SW 1271 (cell line): ENCODE measurements around the gene FOXP4.
A peak's percentile ranks its signal among the peaks of the same experiment; 100 is the strongest.

Experiments
- DNase-seq, 2 experiments: peaks; one replicate each; lab custom pipeline; 2025; lab: John Stamatoyannopoulos, UW

Gene FOXP4

DNA sequence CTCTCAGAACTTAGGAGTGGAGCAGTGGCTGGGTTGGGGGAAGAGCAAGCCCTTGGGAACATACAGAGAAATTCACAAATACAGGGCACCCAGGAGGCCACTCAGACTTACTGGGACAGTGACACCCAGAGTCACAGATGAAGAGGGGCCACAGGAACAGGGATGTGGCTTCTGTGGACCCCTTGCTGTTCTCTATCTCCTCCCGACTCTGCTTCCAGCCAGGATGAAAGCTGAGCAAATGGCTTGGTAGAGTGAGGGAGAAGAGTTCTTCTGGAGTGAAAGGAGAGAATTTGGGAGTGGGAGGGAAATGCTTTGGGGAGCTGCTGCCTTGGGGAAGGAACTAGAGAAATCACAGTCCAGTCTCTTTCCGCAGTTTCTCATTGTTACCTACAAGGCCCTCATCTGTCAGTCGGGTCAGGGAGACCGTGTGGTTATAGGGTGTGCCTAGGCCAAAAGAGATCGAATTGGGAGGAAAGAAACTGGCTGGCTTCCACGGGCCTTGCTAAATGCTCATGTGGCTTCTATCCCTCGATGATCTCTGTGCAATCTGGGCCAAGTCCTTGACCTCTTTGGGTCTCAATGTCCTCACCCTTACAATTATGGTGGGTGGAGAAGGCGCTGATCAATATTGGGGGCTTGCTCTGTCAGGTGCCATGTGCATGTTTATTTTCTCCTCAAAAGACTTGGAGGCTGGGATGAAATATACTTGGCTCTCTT, 17.0 kb downstream of the FOXP4 start:
- no peak for DNase-seq

DNA sequence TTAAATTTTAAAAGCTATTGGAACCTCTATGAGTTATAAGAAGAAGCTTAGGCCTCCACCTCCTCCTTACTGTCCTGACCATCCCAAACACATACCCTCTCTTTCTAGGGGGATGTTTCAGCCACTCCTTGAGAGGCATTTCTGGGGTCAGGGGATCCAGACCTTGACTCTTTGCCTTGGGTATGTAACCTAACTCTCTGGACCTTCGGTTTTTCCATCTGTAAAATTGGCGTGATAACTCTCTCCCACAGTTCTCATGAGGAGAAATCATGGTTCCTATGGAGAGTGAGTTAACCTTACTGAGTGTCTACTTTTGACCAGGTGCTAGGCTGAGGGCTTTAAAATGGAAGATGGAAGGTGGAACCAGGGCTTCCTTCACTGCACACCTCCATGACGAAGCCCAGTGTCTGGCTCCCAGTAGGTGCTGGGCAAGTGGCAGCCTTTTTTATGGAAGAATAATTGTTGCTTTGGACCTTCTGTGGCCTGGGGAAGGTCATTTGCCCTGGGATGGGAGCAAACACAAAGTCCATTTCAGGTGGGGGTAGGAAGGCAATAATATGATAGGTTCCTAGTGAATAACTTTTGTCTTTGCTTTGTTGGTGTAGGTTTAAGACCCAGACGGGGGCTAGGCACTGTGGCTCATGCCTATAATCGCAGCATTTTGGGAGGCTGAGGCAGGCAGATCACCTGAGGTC, 18.4 kb downstream of the FOXP4 start:
- DNase-seq = no peak

DNA sequence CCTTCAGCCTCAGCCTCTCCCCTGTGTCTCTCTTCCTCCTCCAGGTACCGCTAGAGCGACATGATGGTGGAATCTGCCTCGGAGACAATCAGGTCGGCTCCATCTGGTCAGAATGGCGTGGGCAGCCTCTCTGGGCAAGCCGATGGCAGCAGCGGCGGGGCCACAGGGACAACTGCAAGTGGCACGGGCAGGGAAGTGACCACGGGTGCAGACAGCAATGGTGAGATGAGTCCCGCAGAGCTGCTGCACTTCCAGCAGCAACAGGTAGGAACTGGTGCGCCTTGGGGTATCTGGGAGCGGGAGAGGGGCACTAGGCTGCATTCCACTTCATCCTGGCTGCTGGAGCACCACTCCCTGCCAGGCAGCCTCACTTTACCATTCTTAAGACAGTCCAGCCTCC, 19.5 kb downstream of the FOXP4 start:
- DNase-seq = no peak

DNA sequence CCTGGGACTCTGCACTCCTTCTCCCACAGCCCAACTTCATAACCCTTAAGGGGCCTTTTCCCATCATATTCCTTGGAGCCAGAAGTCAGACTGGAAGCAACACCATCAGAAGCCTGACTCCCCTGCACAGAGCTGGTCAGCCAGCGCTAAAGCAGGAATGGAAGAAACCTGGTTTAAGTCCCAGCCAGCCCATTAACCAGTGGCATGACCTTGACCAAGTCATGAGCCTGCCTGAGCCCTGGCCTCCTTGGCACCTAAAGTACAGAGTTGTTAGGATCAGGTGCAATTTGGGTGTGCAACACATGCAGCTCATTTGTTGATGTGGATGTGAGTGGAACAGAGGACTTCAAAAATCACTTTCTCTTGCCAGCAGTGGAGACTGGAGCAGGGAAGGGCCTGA, 20.8 kb downstream of the FOXP4 start:
- no peak for DNase-seq

DNA sequence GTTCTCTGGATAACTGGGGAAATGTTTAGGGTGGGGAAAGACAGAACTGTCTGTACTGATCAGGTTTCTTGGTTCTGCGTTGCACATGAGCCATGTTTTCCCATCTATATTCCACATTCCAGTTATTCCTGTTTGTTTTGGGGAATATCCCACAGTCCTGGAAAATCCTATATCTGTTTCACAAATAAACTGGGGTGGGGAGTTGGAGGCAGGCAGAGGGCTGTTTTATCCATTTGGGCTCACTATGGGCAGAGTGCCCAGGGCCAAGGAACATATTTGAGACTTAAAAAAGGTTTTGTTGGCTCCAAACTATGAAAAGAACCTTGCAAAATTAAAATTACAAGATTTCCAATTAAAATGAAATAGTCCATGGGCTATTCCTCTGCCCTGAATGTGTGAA, 21.5 kb downstream of the FOXP4 start:
- DNase-seq = no peak

DNA sequence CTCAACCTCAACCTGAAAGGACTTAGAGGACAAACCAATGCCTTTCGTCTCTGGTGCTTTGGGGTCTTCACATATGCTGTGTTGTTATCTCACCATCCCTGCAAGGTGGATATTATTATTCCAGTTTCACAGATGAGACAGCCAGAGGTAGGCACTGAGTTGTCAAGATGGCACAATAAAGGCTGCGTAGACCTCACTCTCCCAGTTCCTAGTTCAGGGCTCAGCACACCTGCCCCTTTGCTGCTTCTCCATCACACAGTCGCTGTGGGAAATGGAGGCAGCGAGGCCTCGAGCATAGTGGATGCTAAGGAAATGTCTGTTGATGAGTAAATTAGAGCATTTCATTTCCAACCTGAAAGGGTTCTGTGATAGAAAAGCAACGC, 22.0 kb downstream of the FOXP4 start:
- no peak for DNase-seq

DNA sequence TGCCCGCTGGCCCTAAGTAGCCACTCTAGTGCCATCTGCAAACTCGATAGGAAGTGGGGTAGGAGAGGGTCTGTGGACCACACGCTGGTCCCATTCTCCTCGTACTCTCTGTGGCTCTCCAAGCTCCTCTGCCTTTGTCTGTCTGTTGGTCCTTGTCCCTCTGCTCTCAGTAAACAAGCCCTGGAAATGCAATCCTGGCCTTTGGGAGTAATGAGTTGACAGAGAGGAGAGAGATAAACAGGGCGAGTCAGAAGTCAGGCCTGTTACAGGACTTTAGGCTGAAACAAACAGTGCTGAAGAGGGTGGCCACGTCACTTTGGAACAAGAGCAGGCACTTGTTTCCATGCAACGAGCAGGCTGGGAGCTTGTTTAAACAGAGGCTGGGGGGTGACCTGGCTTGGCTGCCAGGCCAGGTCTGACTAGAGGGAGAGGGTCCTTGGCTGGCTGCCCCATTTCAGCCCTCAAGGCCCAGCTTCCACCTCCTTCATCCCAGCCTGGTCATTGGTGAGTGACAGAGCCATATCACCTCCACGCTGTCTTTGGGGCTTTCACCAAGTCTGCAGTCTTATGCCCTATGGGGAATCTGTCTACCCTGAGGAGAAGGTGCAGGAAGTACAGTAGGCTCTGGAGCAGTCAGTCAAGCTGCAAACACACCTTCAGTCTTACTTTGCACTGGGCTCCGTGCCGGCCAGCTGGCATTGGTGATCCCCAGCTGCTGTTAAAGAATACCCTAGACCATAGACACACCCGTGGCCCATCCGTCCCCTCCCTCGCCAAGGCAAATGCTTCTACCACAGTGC, 22.6 kb downstream of the FOXP4 start:
- DNase-seq = no peak

DNA sequence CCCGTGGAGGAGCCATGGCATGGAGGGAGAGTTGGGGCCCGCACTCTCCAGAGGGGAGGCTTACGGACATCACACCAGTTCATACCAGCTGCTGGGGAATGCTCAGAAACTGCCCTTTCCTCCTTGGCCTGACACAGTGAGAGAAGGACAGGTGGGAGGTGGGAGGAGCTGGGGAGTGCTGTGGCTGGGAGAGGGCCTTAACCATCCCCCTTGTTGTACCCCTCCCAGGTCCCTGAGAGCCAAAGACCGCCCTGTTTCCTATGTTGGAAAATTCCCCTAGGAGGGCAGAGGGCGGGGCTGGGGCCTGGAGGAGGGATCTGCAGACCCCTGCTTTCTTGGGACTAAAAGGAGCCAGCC, 24.1 kb downstream of the FOXP4 start:
- no peak for DNase-seq

DNA sequence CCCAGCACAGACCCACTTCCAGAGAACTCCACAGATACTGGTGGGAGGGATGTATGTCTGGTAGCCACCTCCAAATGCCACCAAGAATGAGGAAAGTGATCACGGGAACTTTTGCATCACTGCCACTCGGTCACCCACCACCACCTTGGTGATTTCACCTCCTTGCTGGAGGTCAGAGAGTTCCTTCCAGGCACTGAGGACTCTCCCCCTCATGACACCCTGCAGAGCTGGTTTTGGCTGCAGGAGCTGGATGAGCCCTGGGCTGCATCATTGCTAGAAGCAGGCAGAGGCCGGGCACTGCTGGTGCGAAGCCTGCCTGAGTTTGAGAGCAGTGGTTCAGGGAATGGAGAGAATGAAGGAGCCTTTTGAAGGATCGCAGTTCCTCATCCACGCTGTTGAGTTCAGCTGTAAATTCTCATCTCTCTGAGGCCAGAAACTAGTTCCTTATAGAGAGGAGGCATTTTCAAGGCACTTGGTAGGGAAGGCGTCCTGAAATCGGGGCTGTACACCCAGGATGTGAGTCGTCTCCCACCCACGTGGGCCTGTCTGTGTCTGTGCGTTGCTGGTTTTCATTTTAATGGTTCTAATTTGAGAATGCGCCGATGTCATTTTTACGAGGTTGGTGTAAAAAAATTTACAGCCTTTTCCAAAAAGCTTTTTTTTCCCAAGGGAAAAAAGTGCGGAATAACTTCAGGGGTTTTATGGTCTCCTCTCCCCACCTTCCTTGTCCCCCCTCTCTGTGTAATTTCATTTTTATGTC, 25.0 kb downstream of the FOXP4 start:
- DNase-seq = no peak

DNA sequence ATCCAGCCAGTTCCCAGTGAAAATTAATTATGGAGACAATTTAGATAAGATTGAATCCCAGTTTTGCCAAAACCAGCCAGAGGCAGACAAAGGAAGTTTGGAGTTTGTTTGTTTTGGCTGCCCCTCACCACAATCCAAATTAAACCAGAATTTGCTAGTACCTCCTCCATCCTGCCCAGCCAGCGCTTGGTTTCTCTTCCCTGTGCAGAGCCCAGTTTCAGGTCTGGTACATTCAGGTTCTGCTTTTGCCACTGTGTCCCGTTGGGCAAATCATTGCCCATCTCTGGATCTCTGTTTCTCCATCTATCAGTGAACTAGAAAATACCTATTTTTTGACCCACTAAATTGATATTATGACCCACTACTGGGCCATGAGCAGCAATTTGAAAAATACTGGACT, 26.4 kb downstream of the FOXP4 start:
- no peak for DNase-seq

DNA sequence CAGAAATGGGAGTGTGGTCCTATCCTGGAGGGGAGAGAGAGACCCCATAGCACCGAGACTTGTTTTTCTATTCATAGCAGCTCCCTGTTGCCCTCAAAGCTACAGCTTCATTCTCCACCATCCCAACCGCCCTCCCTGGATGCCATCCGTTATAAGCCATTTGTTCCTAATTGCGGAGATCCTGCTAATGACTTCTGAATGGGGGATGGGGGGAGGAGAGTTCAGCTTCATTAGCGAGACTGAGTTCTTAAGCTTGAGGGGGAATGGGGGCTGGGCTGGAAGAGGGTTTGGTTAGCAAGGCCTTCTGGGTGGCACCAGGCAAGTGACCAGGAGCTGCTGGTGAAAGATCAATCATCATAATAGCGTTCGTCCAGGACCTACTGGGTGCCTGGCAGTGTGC, 27.1 kb downstream of the FOXP4 start:
- DNase-seq = no peak

DNA sequence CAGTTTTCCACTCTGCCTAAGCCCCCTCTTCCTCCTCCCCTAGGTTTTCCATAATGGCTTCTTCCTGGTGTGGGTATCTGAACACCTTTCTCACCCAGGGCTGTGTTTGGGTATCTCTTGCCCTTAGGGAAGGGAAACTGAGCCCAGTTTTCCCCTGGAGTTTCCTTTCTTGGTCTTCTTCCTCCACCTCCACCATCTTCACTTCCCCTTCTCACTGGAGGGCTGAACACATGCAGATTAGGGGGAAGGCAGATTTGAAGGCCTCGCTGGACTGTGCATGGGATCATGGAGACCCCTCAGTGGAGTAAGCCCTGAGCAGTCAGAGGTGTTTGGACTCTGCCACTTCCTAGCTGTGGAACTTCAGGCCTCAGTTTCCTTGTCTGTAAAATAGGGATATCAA, 27.8 kb downstream of the FOXP4 start:
- DNase-seq = no peak

DNA sequence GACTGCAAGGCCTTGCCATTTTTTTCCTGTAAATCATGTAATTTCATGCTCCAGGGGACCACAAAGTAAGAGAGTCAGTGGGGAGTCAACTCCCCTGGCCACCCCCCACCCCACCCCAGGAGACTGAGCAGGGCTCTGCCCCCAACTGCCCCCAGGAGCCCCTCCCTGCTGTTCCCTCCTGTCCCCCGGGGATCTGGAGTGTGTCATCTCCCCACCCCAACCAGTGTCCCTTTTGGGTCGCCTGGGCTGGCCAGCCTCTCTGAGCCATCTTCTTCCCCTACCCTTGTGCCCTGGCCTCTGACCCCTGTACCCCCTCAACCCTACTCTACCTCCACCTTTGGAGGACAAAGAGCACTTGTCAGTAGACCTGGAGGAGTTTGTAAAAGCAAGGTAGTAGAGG, 29.4 kb downstream of the FOXP4 start:
- DNase-seq = no peak

DNA sequence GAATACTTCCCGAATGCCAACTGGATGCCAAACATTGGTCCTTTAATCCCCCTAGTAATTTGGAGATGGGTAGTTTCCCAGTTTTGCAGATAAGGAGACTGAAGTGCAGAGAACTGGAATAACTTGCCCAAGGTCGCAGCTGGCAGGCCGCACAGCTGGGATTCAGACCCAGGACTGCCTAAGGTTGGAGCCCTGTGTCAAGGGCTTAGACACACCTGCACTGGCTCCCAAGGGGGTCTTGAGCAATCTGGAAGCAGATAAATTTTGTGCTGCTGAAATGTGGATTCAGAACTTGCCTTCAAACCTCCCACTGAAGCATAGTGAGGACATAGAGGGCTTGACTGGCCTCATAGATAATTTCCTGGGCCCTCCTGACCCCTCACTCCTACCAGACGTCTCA, 30.5 kb downstream of the FOXP4 start:
- no peak for DNase-seq

DNA sequence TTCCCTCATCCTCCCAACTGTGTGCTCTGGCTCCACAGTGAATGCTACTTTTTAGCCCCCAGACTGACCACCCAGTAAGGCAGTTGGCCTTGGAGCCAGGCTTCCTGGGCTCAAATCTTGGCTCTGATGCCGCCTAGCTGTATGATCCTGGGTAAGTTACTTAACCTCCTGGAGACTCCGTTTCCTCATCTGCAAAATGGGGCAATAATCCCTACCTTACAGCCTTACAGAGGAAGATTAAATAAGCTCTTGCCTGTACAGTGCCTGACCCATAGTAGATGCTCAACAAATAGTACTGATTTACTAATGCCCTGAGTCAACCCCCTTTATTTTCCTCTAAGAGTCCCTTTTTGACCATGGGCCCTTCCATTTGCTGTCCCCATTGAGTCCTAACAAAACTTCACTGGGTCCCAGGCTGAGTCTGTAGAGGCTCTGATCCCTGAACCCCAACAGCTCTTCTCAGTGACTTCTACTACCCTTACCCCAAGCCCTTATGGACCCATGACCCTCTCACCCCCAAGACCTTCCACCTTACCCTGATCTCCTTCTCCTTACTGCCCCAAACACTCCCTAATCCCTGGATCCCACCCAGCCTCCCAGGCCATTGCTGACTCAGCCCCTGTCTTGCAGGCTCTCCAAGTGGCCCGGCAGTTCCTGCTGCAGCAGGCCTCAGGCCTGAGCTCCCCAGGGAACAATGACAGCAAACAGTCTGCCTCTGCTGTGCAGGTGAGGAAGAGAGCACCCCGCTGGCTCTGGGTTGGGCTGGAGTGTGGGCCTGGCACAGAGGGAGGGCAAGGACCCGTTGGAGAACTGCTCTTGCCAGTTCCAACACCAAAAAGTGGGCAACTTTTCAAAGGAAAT, 31.4 kb downstream of the FOXP4 start:
- DNase-seq = no peak

DNA sequence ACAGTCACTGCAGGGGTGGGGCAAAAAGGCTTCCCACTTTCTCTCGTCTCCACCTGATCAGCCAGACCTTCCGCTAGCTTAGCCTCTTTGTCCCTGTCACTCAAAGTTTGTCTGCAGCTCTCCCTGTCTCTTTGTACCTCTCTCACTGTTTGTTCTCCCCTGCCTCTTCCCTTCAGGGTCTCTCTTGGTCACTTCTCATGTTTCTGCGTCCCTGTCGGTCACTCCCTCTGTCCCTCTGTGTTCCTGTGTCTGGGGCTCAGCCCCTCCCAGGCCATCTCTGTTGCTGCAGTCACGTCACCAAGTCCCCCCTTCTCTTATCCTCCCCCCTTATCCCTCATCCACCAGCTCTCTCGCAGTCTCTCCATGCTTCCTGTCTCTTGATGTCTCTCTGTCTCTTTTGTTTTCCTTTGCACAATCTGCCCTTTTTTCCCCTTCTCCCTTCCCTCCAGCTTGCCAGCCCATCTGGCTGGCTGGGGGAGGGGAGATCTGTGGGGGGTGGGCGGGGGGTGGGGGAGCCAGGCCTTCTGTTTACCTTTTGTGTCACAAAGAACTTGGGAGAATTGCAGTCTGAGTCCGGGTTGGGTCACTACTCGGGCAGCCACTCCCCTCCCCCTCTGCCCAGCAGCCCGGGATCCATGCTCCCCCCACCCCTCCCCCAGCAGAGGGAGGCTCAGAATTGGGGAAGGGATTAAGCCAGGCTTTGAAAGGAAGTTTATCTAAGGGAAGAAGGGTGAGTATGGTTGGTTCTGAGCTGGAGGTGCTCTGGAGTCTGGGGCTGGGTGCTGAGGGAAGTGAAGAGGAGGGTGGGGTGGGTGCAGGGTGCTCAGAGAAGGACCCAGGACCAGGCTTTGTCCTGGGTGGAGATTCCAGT, 32.3 kb downstream of the FOXP4 start:
- no peak for DNase-seq

DNA sequence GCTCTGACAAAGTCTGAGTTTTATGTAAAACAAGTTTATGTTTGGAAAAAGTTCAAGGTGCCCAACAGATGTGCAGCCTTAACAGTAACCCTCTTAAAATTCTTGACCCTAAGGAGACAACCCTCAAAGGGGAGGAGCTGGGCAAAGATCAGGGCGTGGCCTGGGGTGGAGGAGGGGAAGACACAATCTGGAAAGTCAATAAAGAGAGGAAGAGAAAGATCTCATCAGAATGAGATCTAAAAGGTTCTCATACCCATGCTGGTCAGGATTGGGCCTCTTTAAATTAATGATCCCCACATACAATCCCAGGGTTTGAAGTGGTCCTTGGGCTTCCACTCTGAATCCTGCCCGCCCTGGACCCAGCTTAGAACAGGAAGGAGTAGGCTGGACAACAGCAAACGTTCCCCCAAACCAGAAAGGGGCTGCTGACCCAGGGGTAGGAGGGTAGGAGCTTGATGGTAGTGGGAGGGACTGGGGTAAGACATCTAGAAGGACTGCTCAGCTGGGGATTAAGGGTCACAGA, 33.0 kb downstream of the FOXP4 start:
- DNase-seq = no peak

DNA sequence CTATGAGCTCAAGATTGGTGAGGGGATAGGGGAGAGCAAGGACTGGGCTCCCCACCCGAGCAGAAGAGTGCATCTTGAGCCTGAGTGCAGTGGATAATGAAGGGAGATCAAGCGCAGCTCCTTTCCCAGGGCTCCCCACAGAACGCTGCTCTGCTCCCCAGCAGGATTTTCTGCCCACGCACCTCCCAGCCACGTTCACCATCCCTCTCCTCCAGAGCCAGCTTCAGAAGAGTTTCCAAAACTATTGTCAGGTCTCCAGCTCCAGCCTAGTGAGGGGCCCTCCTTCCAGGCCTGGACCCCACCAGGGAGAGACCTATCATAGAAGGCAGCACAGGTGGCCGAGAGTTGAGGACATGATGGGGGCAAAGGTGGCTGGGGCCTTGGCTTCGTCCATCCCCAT, 34.5 kb downstream of the FOXP4 start:
- no peak for DNase-seq

DNA sequence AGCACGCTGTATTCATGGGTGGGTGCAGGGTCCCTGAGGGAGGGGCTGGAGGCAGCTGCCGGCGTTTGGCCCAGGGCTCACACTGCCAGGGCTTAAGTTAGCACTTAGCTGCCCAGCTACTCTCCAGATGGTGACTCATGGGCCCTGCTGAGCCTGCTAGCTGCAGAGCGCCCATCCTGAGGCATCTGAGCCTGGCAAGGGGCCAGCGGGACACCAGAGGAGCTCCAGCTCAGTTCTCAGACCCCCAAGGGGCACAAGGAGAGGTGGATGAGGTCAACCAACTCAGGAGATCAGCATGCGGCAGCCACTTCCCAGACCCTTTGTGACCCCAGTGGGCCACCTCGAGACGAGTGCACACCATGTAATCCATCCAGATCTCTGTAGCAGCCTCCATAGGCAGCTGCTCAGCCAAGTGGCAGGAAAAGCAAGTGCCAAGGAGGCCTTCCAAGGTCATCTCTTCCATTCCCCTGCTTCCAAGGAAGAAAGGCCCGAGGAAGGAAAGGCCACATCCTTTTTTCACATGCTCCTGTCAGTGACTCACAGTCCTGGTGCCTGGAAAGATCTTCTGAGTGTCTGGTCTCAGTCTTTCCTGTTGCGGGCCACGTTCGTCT, 35.3 kb downstream of the FOXP4 start:
- DNase-seq = peak in 1 of 2 experiments; percentile 26

DNA sequence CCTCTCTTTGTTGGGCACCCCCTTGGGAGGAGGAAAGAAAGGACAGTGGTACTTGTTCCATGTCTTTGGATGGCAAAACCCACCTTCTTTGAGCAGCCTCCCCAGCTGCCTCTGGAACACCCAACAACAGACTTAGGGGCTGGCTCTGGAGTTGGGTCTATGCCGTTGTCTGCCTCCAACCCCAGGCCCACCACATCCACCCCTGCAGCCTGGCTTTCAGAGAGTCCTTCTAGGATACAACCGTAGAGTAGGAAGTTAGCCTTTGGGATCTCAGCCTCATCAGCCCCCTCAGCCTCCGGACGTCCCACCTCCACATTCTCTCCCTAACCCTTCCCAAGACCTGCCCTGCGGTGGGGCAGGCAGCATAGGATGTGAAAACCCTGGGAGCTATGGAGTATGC, 36.4 kb downstream of the FOXP4 start:
- DNase-seq = no peak
